GM12892 (cell line): ENCODE data around the gene ANKRD53.

Source experiments
- POLR2A ChIP-seq: IDR thresholded peaks from 2 replicates; pipeline ENCODE4 v1.6.1; 2011; ENCODE audit warnings: low read depth, low read length, control low read depth
- POLR2AphosphoS5 ChIP-seq: IDR thresholded peaks from 2 replicates; pipeline ENCODE4 v1.6.1; 2011; ENCODE audit warnings: low read depth, low read length, control low read depth
- TAF1 ChIP-seq: IDR thresholded peaks from 2 replicates; pipeline ENCODE4 v1.6.1; 2011; ENCODE audit warnings: low read depth, mild to moderate bottlenecking, control low read depth, low read length, borderline replicate concordance

GRCh38 chr2:70959851-70960832 is 18.3 kb upstream of the ANKRD53 start:
- TF ChIP-seq POLR2AphosphoS5 (no peak), POLR2A (no peak), TAF1 (no peak)
